PC-3 (cell line): ENCODE data around the gene EPHB2. TPM values are rescaled to one million over a fixed set of nuclear protein-coding genes. Genes with fewer than 3 reads are reported as not detected.

Experiments used
- ATAC-seq: fragments of 200-7000 bp; cut with Tn5 transposase; 2 replicates; pipeline ENCODE4 v1.9.1; 2020; ENCODE audit warnings: mild to moderate bottlenecking, moderate library complexity
- BruUV-seq: library from RNA; stranded (reverse); fragments of 400-500 nt; replicated peaks from 2 replicates; lab custom pipeline; 2021; lab: Mats Ljungman, UMichigan
- CTCF ChIA-PET: fragments of 300-600 bp; sonication (Branson Sonifier 250); formaldehyde crosslinking; loops from one replicate; lab custom pipeline; 2022; ENCODE audit warnings: antibody characterized with exemption; lab: Charles Lee
- POLR2A ChIA-PET: fragments of 300-600 bp; sonication (Branson Sonifier 250); formaldehyde crosslinking; loops from one replicate; lab custom pipeline; 2022; ENCODE audit warnings: antibody characterized with exemption; ENCODE audit not compliant: unreplicated experiment; lab: Charles Lee
- DNase-seq: peaks from one replicate; pipeline ENCODE4 v3.0.0-alpha.2; 2015
- H2AFZ ChIP-seq: fragments of 300-600 bp; sonication (generic); 2 replicates; pipeline ENCODE4 v1.6.0; 2016; ENCODE audit warnings: antibody characterized with exemption, low read length
- H3F3A ChIP-seq: fragments of 300-600 bp; sonication (generic); one replicate; pipeline ENCODE4 v1.6.0; 2017; ENCODE audit warnings: antibody characterized with exemption, low read length, control low read depth, mild to moderate bottlenecking; ENCODE audit not compliant: unreplicated experiment
- H3K27ac ChIP-seq: fragments of 300-600 bp; sonication (generic); 2 replicates; pipeline ENCODE4 v1.5.1; 2016; ENCODE audit warnings: mild to moderate bottlenecking, low read length
- H3K27me3 ChIP-seq: fragments of 300-600 bp; sonication (generic); 2 replicates; pipeline ENCODE4 v1.6.1; 2016; ENCODE audit warnings: low read length, mixed read lengths
- H3K36me3 ChIP-seq: fragments of 300-600 bp; sonication (generic); 2 replicates; pipeline ENCODE4 v1.6.1; 2016; ENCODE audit warnings: low read depth, mixed run types, low read length, mixed read lengths
- H3K4me1 ChIP-seq: fragments of 300-600 bp; sonication (generic); 2 replicates; pipeline ENCODE4 v1.5.1; 2016; ENCODE audit warnings: low read length; ENCODE audit not compliant: insufficient read depth
- H3K4me2 ChIP-seq: fragments of 300-600 bp; sonication (generic); 2 replicates; pipeline ENCODE4 v1.6.0; 2016; ENCODE audit warnings: low read length
- H3K4me3 ChIP-seq: fragments of 300-600 bp; sonication (generic); 2 replicates; pipeline ENCODE4 v1.5.1; 2016; ENCODE audit warnings: mild to moderate bottlenecking, low read length, mixed read lengths
- H3K79me2 ChIP-seq: fragments of 300-600 bp; sonication (generic); 2 replicates; pipeline ENCODE4 v1.6.1; 2017; ENCODE audit warnings: low read length, mixed read lengths
- H3K9ac ChIP-seq: fragments of 300-600 bp; sonication (generic); 2 replicates; pipeline ENCODE4 v1.6.0; 2016; ENCODE audit warnings: mild to moderate bottlenecking, low read length
- H3K9me2 ChIP-seq: fragments of 300-600 bp; sonication (generic); replicated peaks from 2 replicates; pipeline ENCODE4 v1.6.1; 2016; ENCODE audit warnings: mixed run types, low read length, mixed read lengths
- H3K9me3 ChIP-seq: fragments of 300-600 bp; sonication (generic); 2 replicates; pipeline ENCODE4 v1.6.1; 2016; ENCODE audit warnings: low read length, mixed read lengths
- H4K20me1 ChIP-seq: fragments of 300-600 bp; sonication (generic); 2 replicates; pipeline ENCODE4 v1.6.1; 2016; ENCODE audit warnings: low read length, mixed read lengths
- EZH2 ChIP-seq: fragments of 300-600 bp; sonication (generic); IDR thresholded peaks from one replicate; pipeline ENCODE4 v1.6.1; 2017; ENCODE audit warnings: antibody characterized with exemption, mild to moderate bottlenecking, low read length; ENCODE audit not compliant: unreplicated experiment
- EZH2phosphoT487 ChIP-seq: fragments of 300-600 bp; sonication (generic); IDR thresholded peaks from 2 replicates; pipeline ENCODE4 v1.6.1; 2018; ENCODE audit warnings: mild to moderate bottlenecking, antibody characterized with exemption, low read length, borderline replicate concordance
- intact Hi-C: fragments of 100-400 bp; cut with micrococcal nuclease; formaldehyde crosslinking; loops from 2 replicates; pipeline ENCODE4 v1.9.0; 2023
- total RNA-seq: library from RNA; depleted of rRNA; stranded (reverse); fragments of >200 nt; gene quantifications from 2 replicates; pipeline ENCODE4 v1.2.3, GENCODE V29; 2014
- TF ChIP-seq, protein P1 (sequence below): fragments of 300-600 bp; sonication (generic); conservative IDR thresholded peaks from 2 replicates; pipeline ENCODE4 v1.5.1; 2017; ENCODE audit warnings: antibody characterized with exemption, low read depth, mild to moderate bottlenecking, low read length

The EPHB2 gene
- total RNA-seq, 1 experiment from 2014 or later = 23.2 TPM

DNA sequence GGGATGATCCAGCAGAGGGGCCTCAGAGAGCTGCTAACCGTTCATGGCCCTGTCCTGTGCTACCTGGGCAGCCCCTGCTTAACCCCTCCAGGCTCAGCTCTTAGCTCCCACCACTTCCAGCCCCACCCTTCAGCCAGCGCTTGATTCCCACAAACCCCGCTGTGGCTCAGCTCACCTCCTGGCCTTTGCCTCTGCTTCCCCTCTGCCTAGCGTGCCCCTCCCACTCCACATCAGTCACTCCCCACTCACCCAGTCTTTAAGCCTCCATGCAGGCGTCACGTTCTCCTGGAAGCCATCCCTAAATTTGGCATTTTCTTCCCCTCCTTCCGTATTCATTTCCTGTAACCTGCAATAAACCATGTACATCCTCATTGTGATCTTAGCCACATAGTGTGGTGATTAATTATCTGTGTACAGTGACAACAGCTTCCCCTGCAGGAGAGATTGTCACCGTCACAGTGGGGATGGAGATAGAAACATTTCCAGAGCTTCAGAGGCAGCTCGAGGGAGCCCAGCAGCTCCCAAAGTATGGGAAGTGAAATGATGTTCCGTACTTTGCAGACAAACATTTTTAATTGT, 65.5 kb downstream of the EPHB2 start:
- POLR2A ChIA-PET = no interaction called here
- DNase-seq = peak; percentile 30
- H3K27ac ChIP-seq = no peak overlapping the region
- H3F3A ChIP-seq = no peaks in the 10 kb centered on the region
- peaks cover 3% of the 10 kb centered on the region; the same call in 1 of the 2 replicates for H3K4me1 ChIP-seq
- no peaks in the 10 kb centered on the region for H3K9me2 ChIP-seq
- H4K20me1 ChIP-seq = no peaks in the 10 kb centered on the region
- H3K4me3 ChIP-seq = no peak overlapping the region
- intact Hi-C loops = loop anchor here (1.0 kb wide), 1 partner anchor 72 kb away; no protein-coding TSS in a partner anchor
- H3K9me3 ChIP-seq = no peaks in the 10 kb centered on the region
- no peak overlapping the region for H3K4me2 ChIP-seq
- no peak overlapping the region for H2AFZ ChIP-seq
- H3K36me3 ChIP-seq = no peaks in the 10 kb centered on the region
- peak; percentile 83 for ATAC-seq
- CTCF ChIA-PET = interaction anchor here (0.6 to 1.4 kb wide), 2 partner anchors 72 to 102 kb away, joined by 3 to 15 read pairs; no protein-coding TSS in a partner anchor
- H3K27me3 ChIP-seq = no peaks in the 10 kb centered on the region
- TF ChIP-seq, protein P1, sequence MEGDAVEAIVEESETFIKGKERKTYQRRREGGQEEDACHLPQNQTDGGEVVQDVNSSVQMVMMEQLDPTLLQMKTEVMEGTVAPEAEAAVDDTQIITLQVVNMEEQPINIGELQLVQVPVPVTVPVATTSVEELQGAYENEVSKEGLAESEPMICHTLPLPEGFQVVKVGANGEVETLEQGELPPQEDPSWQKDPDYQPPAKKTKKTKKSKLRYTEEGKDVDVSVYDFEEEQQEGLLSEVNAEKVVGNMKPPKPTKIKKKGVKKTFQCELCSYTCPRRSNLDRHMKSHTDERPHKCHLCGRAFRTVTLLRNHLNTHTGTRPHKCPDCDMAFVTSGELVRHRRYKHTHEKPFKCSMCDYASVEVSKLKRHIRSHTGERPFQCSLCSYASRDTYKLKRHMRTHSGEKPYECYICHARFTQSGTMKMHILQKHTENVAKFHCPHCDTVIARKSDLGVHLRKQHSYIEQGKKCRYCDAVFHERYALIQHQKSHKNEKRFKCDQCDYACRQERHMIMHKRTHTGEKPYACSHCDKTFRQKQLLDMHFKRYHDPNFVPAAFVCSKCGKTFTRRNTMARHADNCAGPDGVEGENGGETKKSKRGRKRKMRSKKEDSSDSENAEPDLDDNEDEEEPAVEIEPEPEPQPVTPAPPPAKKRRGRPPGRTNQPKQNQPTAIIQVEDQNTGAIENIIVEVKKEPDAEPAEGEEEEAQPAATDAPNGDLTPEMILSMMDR = 0 out of 2 replicates have a peak, but pooled peaks have one; percentile 31
- TF ChIP-seq EZH2 = no peak
- H3K79me2 ChIP-seq = no peaks in the 10 kb centered on the region
- H3K9ac ChIP-seq = no peak overlapping the region
- no TSS peak for BruUV-seq

DNA sequence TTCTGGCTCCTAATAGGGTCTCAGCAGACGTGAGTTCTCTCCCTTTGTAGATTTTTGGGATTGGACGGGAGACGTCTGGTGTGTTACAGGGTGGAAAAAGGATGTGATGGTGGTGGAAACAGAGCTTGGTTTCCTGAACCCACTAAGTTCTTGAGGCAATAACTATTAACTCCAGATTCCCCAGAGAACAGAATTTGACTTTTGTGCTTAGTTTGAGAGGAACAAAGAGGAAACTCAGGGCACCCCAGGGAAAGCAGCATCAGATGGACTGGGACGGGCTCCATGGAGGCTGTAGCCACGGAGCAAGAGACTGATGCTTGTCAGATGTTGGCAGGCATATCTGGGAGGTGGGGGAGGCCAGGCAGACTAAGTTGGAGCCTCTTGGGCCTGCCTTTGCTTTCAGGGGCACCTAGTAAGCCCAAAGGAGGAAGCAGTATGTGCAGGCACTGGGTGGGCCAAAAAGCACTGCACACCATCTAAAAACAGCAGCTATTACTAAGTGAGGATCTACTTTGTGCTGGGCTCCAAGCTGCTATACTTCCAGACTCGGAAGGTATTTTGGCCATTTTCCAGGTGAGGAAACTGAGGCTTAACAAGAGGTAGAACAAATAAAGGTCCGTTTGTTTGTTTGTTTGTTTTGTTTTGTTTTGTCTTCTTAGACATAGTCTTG, 66.9 kb downstream of the EPHB2 start:
- Histone ChIP-seq H3K36me3 (no peaks in the 10 kb centered on the region), H2AFZ (no peak overlapping the region), H3K4me2 (no peak overlapping the region), H3K4me1 (peaks cover 3% of the 10 kb centered on the region; the same call in 1 of the 2 replicates), H3F3A (no peaks in the 10 kb centered on the region), H3K4me3 (no peak overlapping the region), H3K27ac (no peak overlapping the region), H3K9me2 (no peaks in the 10 kb centered on the region), H3K27me3 (no peaks in the 10 kb centered on the region), H3K9me3 (no peaks in the 10 kb centered on the region), H3K9ac (no peak overlapping the region), H4K20me1 (no peaks in the 10 kb centered on the region), H3K79me2 (no peaks in the 10 kb centered on the region)
- ChIA-PET CTCF (no interaction called here), POLR2A (no interaction called here)
- DNase-seq (no peak), ATAC-seq (no peak)
- intact Hi-C loops = no loop called here
- no TSS peak for BruUV-seq
- no peak for TF ChIP-seq EZH2
- no peak for TF ChIP-seq EZH2phosphoT487
- TF ChIP-seq, protein P1 = no peak

DNA sequence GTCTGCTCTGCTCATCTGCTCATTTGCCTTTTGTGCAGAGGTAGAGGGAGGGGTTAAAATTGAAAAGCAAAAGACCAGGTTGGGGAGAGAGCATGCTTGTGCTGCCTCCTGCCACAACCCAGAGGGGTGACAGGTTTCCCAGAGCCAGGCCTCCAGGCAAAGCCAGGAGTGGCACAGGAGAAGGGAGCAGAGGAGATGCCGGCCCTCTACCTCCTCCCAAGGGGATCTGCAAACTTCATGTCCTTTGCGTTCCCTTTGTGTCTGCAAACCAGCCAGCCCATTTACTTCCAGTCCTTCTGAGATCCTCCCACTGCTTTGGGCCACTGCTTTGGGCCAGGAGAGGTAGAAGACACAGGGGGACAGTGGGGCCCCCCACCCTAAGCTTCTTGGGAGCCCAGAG, 67.8 kb downstream of the EPHB2 start:
- POLR2A ChIA-PET = no interaction called here
- Histone ChIP-seq H3K4me1 (peaks cover 3% of the 10 kb centered on the region; the same call in 1 of the 2 replicates), H3K79me2 (no peaks in the 10 kb centered on the region), H2AFZ (no peak overlapping the region), H3K4me3 (no peak overlapping the region), H3K9me2 (no peaks in the 10 kb centered on the region), H3K4me2 (no peak overlapping the region), H4K20me1 (no peaks in the 10 kb centered on the region), H3K36me3 (no peaks in the 10 kb centered on the region), H3K27me3 (no peaks in the 10 kb centered on the region), H3K9me3 (no peaks in the 10 kb centered on the region), H3F3A (no peaks in the 10 kb centered on the region), H3K9ac (no peak overlapping the region), H3K27ac (no peak overlapping the region)
- ATAC-seq = no peak
- no peak for DNase-seq
- CTCF ChIA-PET = no interaction called here
- TF ChIP-seq, protein P1 = no peak
- TF ChIP-seq EZH2 (no peak), EZH2phosphoT487 (no peak)
- no TSS peak for BruUV-seq
- intact Hi-C loops = no loop called here
